ENCODE measurements around the gene COTL1. TPM values are rescaled to one million over a fixed set of nuclear protein-coding genes. Genes with fewer than 3 reads are reported as not detected.

Gene COTL1
- total RNA-seq, 4 donors from 2014 or later: 7.9 to 12.9 (median 10.3) TPM

GRCh38 chr16:84544031-84544773 lies 73.7 kb downstream of the COTL1 start:
- WGBS: 54% methylated on average over 24 of the region's 25 CpGs
- H3K9me3 ChIP-seq: no peaks in the 10 kb centered on the region
- DNase-seq (ENCODE audit: low spot score in 2 of 2): no peak

GRCh38 chr16:84543253-84543652 lies 74.6 kb downstream of the COTL1 start:
- Histone ChIP-seq H3K4me3 (no peak overlapping the region), H3K36me3 (no peaks in the 10 kb centered on the region), H3K27ac (no peak overlapping the region), H3K9me3 (no peaks in the 10 kb centered on the region), H3K27me3 (peaks cover 22% of the 10 kb centered on the region), H3K4me1 (no peaks in the 10 kb centered on the region)
- DNase-seq (ENCODE audit: low spot score in 2 of 2): no peak
- 92% methylated on average over 2 of the region's 2 CpGs for WGBS
- TF ChIP-seq EP300 (IDR thresholded peaks at IDR 0.05): no peak
- no peak for TF ChIP-seq CTCF (IDR thresholded peaks at IDR 0.05)

More at GRCh38 chr16:84544031-84544773, 73.7 kb downstream of the COTL1 start:
- TF ChIP-seq POLR2AphosphoS5 (IDR thresholded peaks at IDR 0.05): no peak
- TF ChIP-seq CTCF (IDR thresholded peaks at IDR 0.05): no peak
- no peak for TF ChIP-seq EP300 (IDR thresholded peaks at IDR 0.05)
- no peak for TF ChIP-seq POLR2A (IDR thresholded peaks at IDR 0.05)
- Histone ChIP-seq H3K36me3 (no peaks in the 10 kb centered on the region), H3K27ac (no peak overlapping the region), H3K4me1 (no peaks in the 10 kb centered on the region), H3K4me3 (no peak overlapping the region), H3K27me3 (peaks cover 22% of the 10 kb centered on the region)

- TF ChIP-seq CTCF (IDR thresholded peaks at IDR 0.05) (no peak), POLR2A (IDR thresholded peaks at IDR 0.05) (no peak), EP300 (IDR thresholded peaks at IDR 0.05) (no peak), POLR2AphosphoS5 (IDR thresholded peaks at IDR 0.05) (no peak)
- Histone ChIP-seq H3K27me3 (peaks cover 22% of the 10 kb centered on the region), H3K9me3 (no peaks in the 10 kb centered on the region), H3K4me1 (no peaks in the 10 kb centered on the region), H3K36me3 (no peaks in the 10 kb centered on the region), H3K4me3 (no peak overlapping the region), H3K27ac (no peak overlapping the region)
- no peak for DNase-seq (ENCODE audit: low spot score in 2 of 2)
- 89% methylated on average over 7 of the region's 7 CpGs for WGBS
Measured at GRCh38 chr16:84541999-84542817, 75.7 kb downstream of the COTL1 start.

- no peak for DNase-seq (ENCODE audit: low spot score in 2 of 2)
- Histone ChIP-seq H3K27ac (no peak overlapping the region), H3K9me3 (no peaks in the 10 kb centered on the region), H3K4me3 (no peak overlapping the region), H3K4me1 (no peaks in the 10 kb centered on the region), H3K36me3 (no peaks in the 10 kb centered on the region), H3K27me3 (peaks cover 8% of the 10 kb centered on the region)
- WGBS: 94% methylated on average over 4 of the region's 4 CpGs
- TF ChIP-seq CTCF (IDR thresholded peaks at IDR 0.05): no peak
- TF ChIP-seq POLR2AphosphoS5 (IDR thresholded peaks at IDR 0.05): no peak
Measured at GRCh38 chr16:84540194-84540593, 77.7 kb downstream of the COTL1 start.

- H3K9me3 ChIP-seq: no peaks in the 10 kb centered on the region
- no peak for DNase-seq (ENCODE audit: low spot score in 2 of 2)
- H3K27me3 ChIP-seq: no peaks in the 10 kb centered on the region
- no peak overlapping the region for H3K27ac ChIP-seq
- TF ChIP-seq POLR2A (IDR thresholded peaks at IDR 0.05): no peak
- no peak for TF ChIP-seq CTCF (IDR thresholded peaks at IDR 0.05)
- TF ChIP-seq EP300 (IDR thresholded peaks at IDR 0.05): no peak
- TF ChIP-seq POLR2AphosphoS5 (IDR thresholded peaks at IDR 0.05): no peak
- no peaks in the 10 kb centered on the region for H3K36me3 ChIP-seq
- WGBS: 94% methylated on average over 6 of the region's 6 CpGs
- peaks cover 1% of the 10 kb centered on the region for H3K4me1 ChIP-seq
- no peak overlapping the region for H3K4me3 ChIP-seq
Measured at GRCh38 chr16:84538222-84538840, 79.5 kb downstream of the COTL1 start.
